ENCODE data around the gene PCDHA2.
"Not testable (repeated sequence)": the region's sequence is repeated elsewhere in the genome, so short reads cannot be mapped to it uniquely, and the experiment has no call there.

PCDHA2 gene

DNA sequence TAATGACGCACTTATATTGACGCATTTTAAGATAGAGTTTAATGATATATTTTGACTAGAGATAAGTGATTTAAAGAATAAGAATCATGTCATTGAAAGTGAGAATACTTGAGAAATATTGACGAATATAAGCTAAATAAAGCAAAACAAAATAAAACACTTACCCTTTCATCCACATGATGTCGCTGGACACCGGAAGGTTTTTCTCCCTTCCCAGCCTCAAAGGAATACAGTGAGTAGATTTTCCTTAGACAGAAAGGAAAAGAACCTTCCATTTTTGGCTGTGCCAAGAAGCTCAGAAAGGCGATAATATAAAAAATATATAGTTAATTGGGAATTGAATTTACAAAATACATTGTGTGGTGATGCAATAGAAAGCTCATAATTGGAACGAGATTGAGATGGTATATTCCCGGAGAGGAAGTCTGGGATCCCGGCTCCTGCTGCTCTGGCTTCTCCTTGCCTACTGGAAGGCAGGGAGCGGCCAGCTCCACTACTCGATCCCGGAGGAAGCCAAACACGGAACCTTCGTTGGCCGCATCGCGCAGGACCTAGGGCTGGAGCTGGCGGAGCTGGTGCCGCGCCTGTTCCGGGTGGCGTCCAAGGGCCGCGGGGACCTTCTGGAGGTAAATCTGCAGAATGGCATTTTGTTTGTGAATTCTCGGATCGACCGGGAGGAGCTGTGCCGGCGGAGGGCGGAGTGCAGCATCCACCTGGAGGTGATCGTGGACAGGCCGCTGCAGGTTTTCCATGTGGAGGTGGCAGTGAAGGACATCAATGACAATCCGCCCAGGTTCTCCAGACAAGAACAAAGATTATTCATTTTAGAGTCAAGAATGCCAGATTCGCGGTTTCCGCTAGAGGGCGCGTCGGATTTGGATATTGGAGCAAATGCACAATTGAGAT lies 27.0 kb downstream of the PCDHA2 start, which contains the start of gene PCDHA5:
Gene PCDHA5, plus strand, starts transcription at position 239 of the 906 bp plus-strand sequence.
- no peak for DNase-seq

DNA sequence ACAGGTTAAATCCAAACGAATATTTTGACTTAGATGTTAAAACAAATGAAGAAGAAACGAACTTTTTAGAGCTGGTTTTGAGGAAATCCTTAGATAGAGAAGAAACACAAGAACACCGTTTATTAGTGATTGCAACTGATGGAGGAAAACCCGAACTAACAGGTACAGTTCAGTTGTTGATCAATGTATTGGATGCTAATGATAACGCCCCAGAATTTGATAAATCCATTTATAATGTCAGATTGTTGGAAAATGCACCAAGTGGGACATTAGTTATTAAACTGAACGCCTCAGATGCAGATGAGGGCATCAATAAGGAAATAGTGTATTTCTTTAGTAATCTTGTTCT lies 27.6 kb downstream of the PCDHA2 start:
- DNase-seq: no peak

DNA sequence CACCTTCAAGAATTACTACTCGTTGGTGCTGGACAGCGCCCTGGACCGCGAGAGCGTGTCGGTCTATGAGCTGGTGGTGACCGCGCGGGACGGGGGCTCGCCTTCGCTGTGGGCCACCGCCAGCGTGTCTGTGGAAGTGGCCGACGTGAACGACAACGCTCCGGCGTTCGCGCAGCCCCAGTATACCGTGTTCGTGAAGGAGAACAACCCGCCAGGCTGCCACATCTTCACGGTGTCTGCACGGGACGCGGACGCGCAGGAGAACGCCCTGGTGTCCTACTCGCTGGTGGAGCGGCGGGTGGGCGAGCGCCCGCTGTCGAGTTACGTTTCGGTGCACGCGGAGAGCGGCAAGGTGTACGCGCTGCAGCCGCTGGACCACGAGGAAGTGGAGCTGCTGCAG lies 28.3 kb downstream of the PCDHA2 start:
- not testable (repeated sequence) for DNase-seq

DNA sequence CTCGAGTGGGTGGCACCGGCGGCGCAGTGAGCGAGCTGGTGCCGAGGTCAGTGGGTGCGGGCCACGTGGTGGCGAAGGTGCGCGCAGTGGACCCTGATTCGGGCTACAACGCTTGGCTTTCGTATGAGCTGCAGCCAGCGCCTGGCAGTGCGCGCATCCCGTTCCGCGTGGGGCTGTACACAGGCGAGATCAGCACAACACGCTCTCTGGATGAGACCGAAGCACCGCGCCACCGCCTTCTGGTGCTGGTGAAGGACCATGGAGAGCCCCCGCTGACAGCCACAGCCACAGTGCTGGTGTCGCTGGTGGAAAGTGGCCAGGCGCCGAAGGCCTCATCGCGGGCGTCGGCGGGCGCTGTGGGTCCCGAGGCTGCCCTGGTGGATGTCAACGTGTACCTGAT lies 28.8 kb downstream of the PCDHA2 start:
- DNase-seq: no peak

DNA sequence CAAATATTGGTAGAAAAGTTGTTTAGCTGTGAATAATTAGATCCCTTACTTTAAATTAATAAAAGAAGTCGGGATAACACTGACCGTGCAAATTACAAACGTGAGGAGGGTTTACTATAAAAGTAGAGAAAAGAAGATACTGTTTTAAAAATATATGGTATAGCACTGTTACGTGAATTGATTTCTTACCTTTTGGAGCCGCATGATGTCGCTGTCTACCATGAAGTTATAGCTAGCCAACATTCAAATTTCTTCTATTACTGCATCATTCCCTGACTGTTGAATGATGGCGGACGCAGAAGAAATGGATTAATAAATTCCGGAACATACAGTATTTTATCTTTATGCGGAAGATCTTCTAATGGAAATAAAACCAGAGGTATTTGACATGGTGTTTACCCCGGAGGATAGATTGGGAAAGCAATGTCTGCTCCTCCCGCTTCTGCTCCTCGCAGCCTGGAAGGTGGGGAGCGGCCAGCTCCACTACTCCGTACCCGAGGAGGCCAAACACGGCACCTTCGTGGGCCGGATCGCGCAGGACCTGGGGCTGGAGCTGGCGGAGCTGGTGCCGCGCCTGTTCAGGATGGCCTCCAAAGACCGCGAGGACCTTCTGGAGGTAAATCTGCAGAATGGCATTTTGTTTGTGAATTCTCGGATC lies 33.2 kb downstream of the PCDHA2 start, which contains the start of gene PCDHA6:
Gene PCDHA6, plus strand, starts transcription at position 257 of the 658 bp plus-strand sequence. Its CDS starts 132 bp downstream, at position 389.
- DNase-seq: peak; percentile 52

DNA sequence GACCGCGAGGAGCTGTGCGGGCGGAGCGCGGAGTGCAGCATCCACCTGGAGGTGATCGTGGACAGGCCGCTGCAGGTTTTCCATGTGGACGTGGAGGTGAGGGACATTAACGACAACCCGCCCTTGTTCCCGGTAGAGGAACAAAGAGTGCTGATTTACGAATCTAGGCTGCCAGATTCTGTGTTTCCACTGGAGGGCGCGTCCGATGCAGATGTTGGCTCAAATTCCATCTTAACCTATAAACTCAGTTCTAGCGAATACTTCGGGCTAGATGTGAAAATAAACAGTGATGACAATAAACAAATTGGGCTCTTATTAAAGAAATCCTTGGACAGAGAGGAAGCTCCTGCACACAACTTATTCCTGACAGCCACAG lies 33.7 kb downstream of the PCDHA2 start:
- DNase-seq: peak; percentile 5

DNA sequence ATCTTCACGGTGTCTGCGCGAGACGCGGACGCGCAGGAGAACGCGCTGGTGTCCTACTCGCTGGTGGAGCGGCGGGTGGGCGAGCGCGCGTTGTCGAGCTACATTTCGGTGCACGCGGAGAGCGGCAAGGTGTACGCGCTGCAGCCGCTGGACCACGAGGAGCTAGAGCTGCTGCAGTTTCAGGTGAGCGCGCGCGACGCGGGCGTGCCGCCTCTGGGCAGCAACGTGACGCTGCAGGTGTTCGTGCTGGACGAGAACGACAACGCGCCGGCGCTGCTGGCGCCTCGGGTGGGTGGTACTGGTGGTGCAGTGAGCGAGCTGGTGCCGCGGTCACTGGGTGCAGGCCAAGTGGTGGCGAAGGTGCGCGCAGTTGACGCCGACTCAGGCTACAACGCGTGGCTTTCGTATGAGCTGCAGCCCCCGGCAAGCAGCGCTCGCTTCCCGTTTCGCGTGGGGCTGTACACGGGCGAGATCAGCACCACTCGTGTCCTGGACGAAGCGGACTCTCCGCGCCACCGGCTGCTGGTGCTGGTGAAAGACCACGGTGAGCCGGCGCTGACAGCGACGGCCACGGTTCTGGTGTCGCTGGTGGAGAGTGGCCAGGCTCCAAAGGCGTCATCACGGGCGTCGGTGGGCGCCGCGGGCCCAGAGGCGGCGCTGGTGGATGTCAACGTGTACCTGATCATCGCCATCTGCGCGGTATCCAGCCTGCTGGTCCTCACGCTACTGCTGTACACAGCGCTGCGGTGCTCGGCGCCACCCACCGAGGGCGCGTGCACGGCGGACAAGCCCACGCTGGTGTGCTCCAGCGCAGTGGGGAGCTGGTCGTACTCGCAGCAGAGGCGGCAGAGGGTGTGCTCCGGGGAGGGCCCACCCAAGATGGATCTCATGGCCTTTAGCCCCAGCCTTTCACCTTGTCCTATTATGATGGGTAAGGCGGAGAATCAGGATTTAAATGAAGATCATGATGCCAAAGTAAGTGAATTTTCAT lies 35.2 kb downstream of the PCDHA2 start:
- DNase-seq: not testable (repeated sequence)

DNA sequence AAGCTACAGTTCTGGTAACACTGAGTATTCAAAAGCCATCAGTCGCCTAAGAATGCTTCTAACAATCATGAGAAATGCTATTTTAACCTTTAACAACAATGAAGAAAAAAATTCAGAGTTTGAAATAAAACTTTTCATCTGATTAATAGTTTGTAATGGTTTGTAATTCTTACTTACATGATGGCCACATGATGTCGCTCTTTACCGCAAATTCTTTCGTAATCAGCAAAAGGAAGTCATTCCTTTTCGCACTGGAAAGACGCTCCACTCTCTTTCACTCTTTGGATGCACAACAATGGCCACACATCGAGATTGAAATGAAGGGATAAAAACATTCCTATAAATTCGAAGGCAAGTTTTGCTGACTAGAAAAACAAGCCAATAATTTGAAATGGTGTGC lies 39.3 kb downstream of the PCDHA2 start, which contains the start of gene PCDHA7:
Gene PCDHA7, plus strand, starts transcription at position 277 of the 400 bp plus-strand sequence. Its CDS starts 115 bp downstream, at position 392.
- DNase-seq: no peak

DNA sequence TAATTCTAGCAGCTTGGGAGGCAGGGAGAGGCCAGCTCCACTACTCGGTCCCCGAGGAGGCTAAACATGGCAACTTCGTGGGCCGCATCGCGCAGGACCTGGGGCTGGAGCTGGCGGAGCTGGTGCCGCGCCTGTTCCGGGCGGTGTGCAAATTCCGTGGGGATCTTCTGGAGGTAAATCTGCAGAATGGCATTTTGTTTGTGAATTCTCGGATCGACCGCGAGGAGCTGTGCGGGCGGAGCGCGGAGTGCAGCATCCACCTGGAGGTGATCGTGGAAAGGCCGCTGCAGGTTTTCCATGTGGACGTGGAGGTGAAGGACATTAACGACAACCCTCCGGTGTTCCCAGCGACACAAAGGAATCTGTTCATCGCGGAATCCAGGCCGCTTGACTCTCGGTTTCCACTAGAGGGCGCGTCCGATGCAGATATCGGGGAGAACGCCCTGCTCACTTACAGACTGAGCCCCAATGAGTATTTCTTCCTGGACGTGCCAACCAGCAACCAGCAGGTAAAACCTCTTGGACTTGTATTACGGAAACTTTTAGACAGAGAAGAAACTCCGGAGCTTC lies 39.9 kb downstream of the PCDHA2 start:
- not testable (repeated sequence) for DNase-seq

DNA sequence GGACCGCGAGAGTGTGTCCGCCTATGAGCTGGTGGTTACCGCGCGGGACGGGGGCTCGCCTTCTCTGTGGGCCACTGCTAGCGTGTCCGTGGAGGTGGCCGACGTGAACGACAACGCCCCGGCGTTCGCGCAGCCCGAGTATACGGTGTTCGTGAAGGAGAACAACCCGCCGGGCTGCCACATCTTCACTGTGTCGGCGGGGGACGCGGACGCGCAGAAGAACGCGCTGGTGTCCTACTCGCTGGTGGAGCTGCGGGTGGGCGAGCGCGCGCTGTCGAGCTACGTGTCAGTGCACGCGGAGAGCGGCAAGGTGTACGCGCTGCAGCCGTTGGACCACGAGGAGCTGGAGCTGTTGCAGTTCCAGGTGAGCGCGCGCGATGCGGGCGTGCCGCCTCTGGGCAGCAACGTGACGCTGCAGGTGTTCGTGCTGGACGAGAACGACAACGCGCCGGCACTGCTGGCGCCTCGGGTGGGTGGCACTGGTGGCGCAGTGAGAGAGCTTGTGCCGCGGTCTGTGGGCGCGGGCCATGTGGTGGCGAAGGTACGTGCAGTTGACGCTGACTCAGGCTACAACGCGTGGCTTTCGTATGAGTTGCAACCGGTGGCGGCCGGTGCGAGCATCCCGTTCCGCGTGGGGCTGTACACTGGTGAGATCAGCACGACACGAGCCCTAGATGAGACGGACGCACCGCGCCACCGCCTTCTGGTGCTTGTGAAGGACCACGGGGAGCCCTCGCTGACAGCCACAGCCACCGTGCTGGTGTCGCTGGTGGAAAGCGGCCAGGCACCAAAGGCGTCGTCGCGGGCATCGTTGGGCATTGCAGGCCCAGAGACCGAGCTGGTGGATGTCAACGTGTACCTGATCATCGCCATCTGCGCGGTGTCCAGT lies 41.2 kb downstream of the PCDHA2 start:
- DNase-seq: no peak

DNA sequence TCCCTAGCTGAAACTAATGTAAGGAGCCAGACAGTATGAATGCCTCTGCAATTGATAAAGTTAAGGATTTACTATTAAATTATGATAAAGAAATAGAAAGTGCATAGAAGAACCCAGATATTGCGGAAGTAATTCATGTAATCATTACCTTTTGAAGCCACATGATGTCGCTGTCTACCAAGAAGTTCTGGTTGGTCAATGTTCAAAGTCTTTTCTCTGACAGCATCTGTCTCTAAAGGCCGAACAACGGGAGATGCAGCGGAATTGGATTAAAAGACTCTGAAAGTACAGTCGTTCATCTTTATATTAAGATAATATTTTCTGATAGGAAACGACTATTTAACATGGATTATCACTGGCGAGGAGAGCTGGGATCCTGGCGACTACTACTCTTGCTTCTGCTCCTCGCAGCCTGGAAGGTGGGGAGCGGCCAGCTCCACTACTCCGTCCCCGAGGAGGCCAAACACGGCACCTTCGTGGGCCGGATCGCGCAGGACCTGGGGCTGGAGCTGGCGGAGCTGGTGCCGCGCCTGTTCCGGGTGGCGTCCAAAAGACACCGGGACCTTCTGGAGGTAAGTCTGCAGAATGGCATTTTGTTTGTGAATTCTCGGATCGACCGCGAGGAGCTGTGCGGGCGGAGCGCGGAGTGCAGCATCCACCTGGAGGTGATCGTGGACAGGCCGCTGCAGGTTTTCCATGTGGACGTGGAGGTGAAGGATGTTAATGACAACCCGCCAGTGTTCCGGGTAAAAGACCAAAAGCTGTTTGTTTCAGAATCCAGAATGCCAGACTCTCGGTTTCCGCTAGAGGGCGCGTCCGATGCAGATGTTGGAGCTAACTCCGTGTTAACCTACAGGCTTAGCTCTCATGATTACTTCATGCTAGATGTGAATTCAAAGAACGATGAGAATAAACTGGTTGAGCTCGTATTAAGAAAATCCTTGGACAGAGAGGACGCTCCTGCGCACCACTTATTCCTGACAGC lies 46.6 kb downstream of the PCDHA2 start, which contains the start of gene PCDHA8:
Gene PCDHA8, plus strand, starts transcription at position 210 of the 985 bp plus-strand sequence. Its CDS starts 135 bp downstream, at position 345.
- no peak for DNase-seq

DNA sequence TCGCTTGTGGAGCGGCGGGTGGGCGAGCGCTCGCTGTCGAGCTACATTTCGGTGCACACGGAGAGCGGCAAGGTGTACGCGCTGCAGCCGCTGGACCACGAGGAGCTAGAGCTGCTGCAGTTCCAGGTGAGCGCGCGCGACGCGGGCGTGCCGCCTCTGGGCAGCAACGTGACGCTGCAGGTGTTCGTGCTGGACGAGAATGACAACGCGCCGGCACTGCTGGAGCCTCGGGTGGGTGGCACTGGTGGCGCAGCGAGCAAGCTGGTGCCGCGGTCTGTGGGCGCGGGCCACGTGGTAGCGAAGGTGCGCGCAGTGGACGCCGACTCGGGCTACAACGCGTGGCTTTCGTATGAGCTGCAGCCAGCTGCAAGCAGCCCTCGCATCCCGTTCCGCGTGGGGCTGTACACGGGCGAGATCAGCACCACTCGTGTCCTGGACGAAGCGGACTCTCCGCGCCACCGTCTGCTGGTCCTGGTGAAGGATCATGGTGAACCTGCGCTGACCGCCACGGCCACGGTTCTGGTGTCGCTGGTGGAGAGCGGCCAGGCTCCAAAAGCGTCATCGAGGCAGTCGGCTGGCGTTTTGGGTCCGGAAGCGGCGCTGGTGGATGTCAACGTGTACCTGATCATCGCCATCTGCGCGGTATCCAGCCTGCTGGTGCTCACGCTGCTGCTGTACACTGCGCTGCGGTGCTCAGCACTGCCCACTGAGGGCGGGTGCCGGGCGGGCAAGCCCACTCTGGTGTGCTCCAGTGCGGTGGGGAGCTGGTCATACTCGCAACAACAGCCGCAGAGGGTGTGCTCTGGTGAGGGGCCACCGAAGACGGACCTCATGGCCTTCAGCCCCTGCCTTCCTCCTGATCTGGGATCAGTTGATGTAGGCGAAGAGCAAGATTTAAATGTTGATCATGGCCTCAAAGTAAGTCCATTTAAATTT lies 48.4 kb downstream of the PCDHA2 start:
- no peak for DNase-seq
